Pulmonary artery endothelial cell (primary cell): ENCODE measurements around the gene PCBP3. TPM values are rescaled to one million over a fixed set of nuclear protein-coding genes. Genes with fewer than 3 reads are reported as not detected.

Experiments used
- DNase-seq: peaks from one replicate; pipeline ENCODE4 v3.0.0-alpha.2; 2011; ENCODE audit warnings: low read depth, low spot score
- total RNA-seq: library from RNA; depleted of rRNA; stranded (reverse); fragments of >200 nt; gene quantifications from 2 replicates; pipeline ENCODE4 v1.2.3, GENCODE V29; 2014

The PCBP3 gene
- total RNA-seq, 1 donor from 2014 or later = 0.13 TPM

DNA sequence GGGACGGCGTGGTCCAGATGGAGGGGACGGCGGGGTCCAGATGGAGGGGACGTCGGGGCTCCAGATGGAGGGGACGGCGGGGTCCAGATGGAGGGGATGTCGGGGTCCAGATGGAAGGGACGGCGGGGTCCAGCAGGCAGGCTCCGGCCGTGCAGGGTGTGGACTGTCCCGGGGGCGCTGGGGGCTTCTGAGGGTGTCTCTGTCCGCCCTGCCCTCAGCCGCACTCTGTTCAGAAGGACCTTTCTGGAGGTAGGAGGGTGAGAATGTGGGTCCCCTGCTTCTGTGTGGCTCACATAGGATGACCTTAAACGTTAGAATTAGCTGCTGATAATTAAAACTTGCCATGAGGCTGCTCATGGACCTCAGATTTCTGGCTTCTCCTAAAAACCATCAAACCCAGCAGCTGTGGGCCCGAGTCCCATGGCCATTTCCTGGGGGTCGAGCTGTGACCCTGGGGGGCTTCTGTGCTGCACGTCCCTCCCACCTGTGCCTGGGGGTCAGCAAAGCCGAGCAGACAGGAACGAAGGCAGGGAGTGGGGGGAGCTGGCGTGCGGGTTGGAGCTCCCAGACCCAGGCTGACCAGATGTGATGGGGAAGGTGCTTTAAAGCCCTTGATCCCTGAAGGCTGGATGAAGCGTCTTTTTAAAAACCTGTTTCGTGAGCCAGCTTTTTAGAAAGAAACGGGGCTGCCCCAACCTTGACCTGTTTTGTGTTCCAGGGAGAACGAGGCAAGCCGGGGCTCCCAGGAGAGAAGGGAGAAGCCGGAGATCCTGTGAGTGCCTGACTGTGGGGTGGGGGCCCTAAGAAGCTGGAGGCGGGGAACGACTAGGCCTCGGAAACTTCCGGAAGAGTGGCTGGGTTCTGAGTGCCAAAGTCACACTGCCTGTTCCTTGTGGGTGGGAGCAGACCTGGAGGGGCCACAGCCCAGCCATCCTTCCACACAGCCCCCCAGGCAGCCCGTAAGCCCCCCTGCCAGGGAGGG lies 345.1 kb downstream of the PCBP3 start:
- DNase-seq = no peak

- no peak for DNase-seq
These were observed 346.0 kb downstream of the PCBP3 start for GRCh38 chr21:45989355-45990048.

GRCh38 chr21:45990049-45990711 lies 346.7 kb downstream of the PCBP3 start:
- DNase-seq = no peak

DNA sequence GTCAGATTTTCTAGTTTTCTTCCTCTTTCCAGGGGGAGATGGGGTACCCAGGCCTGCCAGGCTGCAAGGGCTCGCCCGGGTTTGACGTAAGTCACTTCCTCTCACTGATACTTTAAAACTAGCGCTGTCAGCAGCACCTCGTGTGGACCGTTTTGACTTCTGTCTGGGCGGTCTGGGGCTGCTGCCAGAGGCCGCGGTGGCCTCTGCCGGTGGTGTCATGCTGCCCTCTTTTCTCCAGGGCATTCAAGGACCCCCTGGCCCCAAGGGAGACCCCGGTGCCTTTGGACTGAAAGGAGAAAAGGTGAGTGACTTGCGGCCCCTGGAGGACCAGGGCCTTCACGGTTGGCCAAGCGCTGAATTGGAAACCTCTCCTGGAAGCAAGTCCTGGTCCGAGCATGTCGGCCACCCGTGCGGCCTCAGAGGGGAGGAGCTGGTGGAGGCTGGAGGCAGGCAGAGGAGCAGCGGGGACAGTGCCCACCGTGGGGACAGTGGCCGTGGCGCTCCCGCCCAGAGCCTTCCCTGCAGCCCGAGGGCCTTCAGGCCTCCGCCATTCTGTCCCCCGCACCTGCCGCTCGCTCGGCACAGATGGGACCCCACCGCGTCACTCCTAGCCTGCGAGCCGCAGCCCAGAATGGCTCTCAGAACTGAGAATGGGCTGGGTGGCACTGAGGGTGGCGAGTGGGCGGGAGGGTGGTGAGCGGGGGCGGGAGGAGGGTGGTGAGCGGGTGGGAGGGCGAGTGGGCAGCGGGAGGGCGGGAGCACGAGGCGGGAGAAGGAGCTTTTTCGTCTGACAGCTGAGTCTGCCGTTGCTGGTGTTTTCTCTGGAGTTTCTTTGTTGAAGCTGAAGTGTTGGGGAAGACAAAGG lies 347.4 kb downstream of the PCBP3 start:
- DNase-seq = no peak

DNA sequence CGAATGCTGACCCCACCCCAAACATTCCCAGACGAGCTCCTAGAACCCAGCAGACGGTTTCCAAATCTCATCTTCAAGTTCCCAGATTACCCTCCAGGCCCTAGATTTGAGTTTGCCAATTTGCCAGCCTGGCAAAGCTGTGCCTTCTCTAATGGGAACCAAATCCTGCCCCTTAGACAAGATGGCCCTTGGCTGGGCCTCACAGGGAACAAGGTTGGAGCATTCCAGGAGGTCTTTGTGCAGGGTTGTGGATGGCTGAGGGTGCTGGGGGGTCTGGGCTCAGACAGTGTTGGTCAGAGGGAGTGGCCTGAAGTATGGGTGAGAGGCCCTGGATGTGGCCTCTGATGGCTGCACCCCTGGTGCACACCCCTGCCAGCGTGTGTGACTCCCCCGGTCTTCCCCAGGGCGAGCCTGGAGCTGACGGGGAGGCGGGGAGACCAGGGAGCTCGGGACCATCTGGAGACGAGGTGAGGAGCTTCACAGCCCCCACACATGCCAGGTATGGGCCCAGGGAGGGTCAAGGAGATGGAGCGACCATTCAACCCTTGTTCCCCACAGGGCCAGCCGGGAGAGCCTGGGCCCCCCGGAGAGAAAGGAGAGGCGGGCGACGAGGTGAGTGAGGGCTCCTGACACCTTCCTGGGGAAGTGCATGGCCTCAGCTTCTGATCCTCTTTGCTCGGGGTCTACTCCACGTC lies 348.2 kb downstream of the PCBP3 start:
- no peak for DNase-seq

Other genes with a start within 250 kb of the PCBP3 start
- 107 and 164 TPM in 2 replicates for gene COL18A1, start 238.6 kb upstream of the PCBP3 start, total RNA-seq
- 16.3 and 21.9 TPM in 2 replicates for gene SLC19A1, start 101.3 kb upstream of the PCBP3 start, total RNA-seq